Skin of body (tissue), 2 donors: ENCODE data around the gene MRPL20. TPM values are rescaled to one million over a fixed set of nuclear protein-coding genes. Genes with fewer than 3 reads are reported as not detected.
"Not testable (repeated sequence)": the region's sequence is repeated elsewhere in the genome, so short reads cannot be mapped to it uniquely, and the experiment has no call there.

Experiments
- DNase-seq: peaks from one replicate; lab custom pipeline; 2025; lab: John Stamatoyannopoulos, UW
- total RNA-seq: library from RNA; depleted of rRNA; stranded (reverse); fragments of >200 nt; gene quantifications from one replicate; pipeline ENCODE4 v1.2.3, GENCODE V29; 2014

The MRPL20 gene
- total RNA-seq, 1 donor from 2014 or later = 66.5 TPM

DNA sequence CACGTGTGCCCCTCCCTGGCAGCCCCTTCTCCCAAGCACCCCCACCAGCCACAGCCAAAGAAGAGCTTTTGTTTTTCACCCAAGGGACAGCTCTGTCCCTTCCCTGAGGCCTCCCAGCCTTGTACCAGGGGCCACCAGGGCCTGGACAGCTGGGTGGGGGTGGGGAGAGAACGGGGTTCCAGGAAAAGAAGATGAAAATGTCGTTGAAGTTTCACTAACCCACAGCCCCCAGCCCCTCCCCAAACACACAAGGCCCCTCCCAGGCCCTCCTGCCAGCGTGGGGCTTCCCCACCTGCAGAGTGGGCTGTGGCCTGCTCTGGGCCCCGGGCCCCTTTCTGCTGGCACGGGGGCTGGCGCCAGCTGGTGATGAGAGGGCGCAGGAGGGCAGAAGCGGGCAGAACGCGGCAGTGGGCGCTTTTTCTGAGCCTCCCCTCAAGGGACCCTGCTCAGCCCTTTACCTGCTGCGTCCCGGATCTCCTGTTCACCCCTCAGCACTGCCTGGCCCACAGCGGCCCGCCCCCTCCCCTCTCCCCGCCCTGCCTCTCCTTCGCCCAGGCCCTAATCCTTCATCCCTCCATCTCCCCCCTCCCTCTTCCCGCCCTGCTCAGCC is 19.5 kb upstream of the MRPL20 start:
- DNase-seq = no peak

DNA sequence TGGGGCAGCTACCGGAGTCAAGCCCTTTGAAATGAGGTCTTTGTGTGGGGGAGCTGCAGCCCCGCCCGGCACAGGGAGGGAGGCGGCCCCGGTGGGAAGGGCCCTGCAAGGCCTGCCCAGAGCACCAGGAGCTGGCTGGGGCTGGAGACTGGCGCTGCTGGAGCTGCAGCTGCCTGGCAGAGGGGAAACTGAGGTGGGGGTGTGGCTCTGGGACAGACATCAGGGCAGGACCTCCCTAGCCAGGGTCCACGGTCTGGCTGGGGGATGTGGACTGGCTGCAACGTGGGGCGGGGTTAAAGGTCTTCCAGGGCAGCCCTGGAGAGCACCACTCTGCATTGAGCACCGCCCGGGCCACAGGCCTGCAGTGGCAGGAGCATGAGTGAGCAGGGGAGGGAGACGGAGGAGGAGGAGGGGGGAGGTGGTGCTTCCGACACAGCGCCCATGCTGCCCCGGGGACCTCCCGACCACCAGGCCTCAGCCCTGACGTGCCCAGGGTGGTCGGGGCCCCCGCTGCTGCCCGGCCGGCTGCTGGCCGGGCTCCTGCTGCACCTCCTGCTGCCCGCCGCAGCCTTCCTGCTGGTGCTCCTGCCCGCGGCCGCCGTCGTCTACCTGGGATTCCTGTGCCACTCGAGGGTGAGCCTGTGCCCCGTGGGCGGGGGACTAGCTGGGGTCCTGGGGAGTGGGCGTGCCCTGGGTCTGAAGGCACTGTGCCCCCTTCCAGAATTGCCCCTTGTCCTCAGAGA is 18.8 kb upstream of the MRPL20 start:
- DNase-seq = no peak

DNA sequence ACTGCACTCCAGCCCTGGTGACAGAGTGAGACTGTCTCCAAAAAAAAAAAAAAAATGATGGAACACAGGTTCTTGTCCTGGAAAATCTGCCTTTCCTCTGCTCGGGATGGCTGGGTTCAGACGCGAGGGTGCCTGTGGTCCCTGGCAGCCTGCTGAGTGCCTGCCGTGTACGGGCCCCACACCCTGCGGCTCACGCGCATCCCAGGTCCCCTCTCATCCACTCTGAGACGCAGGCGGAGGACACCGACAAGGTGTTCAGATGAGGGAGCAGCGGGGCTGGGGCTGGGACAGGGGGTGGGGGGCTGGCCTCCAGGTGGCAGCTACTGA is 18.3 kb upstream of the MRPL20 start:
- no peak for DNase-seq

DNA sequence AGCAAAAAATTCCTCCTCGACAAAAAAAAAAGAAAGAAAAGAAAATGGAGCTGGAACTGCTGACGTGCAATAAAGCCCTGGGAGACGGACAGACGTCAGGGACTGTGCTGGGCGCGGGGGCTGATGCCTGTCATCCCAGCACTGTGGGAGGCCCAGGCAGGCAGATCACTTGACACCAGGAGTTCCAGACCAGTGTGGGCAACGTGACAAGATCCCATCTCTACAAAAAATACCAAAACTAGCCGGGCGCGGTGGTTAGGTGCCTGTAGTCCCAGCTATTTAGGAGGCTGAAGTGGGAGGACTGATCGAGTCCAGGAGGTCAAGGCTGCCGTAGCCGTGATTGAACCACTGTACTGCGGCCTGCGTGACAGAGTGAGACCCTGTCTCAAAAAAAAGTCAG is 17.6 kb upstream of the MRPL20 start:
- DNase-seq = no peak

DNA sequence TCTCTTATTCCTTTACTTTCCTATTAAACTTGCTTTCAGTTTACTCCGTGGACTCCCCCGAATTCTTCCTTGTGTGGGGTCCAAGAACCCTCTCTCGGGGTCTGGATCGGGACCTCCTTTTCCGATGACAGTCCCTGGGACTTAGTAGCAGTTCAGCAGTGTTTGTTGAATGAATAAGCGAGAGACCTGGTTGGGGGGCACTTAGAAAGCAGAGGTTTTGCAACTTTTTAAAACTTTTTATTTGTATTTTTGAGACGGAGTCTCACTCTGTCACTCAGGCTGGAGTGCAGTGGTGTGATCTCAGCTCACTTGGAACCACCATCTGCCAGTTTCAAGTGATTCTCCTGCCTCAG is 16.1 kb upstream of the MRPL20 start:
- DNase-seq = no peak

DNA sequence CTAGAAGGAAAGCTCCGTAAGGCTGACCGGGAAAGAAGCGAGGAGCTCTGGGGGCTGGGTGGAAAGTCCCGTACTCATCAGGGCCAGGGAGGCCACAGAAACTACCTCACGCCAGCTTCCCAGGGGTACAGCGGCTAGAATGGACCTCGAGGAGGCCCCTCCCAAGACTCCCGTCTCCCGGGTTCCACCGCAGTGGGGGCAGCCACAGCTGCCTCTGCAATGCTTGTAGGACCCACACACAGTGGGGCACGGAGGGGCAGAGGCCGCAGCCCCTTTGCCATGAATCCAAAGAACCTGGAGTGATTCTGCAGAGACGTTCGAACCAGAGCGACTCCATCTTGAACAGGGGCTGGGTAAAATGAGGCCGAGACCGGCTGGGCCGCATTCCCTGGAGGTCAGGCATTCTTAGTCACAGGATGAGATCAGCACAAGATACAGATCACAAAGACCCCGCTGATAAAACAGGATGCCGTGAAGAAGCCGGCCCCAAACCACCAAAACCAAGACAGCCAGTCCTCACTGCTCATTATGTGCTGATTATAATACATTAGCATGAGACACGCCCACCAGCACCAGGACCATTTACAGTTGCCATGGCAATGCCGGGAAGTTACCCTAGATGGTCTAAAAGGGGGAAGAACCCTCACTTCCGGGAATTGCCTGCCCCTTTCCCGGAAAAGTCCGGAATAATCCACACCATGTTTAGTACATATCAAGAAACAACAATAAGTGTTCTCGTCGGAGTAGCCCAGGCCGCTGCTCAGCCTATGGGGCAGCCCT is 15.6 kb upstream of the MRPL20 start:
- no peak for DNase-seq

DNA sequence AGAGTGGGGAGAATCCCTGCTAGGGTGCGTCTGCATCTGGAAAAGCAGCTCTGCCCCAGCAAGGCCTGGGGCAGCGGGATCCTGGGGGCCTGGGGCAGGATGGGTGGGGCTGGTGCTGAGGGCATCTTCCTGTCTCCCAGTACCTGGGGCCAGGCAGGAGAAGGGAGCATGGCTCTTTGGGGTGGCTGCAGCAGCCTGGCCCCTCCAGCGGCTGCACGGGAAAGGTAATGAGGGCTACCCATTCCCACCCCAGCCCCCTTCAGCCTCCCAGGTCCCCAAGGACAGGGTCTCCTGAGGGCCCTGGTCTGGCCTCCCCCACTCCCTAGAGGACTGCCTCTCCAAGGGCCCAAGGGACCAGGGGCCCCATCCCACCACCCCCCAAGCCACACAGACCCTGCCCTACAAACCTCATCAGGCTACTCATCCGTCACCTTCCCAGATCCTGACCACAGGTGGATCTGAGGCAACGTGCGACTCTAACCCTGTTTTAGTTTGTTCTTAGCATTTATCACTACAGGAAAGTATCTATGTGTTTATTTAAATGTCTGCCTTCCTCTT is 14.9 kb upstream of the MRPL20 start:
- no peak for DNase-seq

DNA sequence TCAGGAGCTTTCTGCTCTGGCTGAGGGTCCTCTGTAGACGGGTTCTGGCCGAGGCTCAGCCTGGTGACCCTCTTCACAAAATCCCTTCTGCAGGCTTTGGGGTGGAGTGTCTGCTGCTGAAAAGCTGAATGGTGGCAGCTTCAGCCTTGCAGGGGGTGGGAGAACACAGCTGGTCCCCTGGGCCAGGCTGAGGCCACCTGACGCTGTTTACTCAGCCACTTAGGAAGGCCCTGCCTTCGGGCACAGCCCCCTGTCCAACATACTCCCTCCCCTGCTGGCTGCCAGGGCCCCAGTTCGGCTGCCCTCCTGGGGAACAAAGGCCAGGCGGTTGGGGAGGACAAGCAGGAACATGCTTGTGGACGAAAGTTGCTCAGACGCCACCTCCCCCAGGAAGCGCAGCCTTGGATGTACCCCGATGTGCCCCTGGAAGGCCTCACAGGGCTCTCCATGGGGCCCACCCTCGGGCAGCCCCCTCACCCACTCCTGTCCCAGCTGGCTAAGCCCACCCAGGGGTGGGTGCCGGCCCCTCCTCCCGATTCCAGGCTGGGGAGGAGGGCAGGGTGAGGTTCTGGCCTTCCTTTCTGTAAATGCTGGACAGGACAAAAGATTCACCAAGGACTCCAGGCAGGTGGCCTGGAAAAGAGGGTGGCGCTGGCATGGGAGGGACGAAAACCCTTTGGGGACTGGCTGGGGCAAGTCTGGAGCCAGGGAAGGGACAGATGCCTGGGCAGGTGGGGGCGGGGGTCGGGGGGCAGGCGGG is 14.2 kb upstream of the MRPL20 start, which contains the start of gene ANKRD65:
ANKRD65 (minus strand) TSS at position 130 of the 760 bp plus-strand sequence. CDS start 271 bp downstream, outside the sequence.
- DNase-seq = no peak

DNA sequence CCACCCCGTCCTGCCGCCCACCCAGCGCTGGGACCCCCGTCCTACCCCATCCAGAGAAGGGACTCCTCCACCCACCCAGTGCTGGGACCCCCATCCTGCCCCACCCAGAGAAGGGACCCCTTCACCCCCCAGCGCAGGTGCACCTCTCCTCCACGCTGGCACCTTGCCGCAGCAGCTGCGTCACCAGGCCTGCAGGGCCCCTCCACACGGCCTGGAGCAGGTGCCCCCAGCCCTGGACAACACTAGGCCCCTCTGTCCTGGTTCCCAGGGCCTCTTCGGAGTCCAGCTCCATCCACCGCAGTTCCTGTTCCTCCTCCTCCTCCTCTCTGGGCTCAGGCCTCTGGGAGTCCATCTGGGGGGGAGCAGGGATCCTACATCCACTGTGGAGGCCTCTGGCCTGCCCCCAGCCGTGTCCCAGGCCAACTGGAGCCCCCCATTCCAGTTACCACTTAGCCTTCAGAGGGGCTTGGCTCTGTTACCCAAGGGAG is 13.6 kb upstream of the MRPL20 start:
- DNase-seq = no peak

DNA sequence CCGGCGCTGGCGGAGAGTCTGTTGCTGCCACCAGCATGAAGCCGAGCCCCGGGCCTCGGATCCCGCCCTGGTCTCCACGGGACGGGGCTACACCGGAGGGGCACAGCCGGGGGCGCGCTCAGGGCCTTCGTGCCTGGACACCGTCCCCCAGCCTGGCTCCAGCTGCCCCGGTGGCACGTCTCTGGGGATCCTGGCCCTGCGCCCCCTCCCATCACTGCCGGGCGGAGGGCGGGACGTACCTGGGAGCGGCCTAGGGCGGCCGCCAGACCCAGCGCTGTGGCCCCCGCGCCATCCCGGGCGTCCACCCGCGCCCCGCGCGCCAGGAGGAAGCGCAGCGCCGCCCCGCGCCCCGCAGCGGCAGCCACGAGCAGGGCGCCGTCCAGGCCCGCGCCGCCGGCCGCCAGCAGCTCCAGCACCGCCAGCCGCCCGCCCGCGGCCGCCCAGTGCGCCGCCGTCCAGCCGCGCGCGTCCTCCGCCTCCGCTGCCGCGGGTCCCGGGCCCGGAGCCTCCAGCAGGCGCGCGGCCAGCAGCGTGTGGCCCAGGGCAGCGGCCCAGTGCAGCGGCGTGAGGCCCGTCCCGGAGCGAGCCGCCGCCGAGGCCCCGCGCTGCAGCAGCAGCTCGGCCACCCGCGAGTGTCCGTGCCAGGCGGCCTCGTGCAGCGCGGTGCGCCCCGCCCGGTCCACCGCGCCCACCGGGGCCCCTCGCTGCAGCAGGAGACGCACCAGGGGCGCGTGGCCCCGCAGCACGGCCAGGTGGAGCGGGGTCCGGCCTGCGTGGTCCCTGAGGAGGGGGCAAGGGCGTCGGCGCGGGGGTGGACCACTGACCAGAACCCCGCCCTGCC is 12.9 kb upstream of the MRPL20 start:
- no peak for DNase-seq

DNA sequence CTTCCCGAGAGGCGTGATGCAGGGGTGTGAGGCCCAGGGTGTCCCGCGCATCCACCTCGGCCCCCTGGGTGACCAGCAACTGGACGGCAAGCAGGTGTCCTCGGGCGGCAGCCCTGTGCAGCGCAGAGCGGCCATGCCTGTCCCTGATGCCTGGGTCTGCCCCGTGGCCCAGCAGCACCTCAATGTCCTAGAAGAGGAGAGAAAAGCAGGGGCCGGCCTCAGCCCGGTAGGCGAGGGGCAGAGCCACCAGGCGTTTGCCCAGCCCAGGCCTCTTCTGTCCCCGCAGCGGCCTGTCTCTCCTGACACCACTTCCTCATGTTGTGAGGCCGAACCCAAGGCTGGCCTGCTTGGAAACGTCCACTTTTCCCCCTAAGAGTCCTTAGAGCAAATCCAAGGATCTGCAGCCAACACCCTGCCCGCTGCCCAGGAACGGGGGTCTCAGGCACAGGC is 12.3 kb upstream of the MRPL20 start:
- DNase-seq = no peak

DNA sequence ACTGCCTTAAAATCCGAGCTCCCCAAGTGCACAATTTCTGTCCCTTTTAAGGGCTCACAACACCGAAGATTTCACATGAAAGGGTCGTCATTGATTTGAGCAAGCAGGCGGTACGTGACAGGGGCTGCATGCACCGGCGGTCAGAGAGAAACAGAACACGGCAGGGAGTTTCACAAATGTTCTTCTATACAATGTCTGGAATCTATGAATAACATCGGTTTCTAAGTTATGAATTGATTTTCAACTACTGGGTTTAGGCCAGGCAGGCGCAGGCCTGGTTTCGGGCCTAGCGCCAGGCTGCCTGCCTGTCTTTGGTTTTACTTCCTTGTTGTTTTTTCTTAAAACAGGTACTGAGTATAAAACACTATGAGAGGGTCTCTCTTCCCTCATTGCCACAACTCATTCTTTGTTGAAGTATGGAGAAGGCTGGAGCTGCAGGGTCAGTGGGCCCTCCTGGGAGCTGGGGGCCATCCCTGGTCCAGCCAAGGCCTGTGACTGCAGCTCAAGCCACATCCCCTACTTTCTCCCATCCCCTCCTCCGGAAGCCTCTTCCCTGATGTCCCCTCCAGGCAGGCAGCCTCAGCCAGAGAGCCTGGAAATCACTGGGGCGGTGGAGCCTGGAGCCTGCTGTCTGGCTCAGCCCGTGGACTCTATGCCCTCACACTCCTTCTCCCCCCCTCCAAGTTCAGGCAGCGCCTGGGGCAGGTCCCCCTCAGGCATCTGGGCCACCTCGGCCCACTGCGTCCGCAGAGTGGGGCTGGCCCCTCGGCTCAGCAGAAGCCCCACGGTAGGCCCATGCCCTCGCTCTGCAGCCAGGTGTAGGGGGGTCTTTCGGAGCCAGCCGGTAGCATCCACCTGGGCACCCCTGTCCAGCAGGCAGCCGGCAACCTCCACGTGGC is 11.6 kb upstream of the MRPL20 start:
- DNase-seq = no peak

DNA sequence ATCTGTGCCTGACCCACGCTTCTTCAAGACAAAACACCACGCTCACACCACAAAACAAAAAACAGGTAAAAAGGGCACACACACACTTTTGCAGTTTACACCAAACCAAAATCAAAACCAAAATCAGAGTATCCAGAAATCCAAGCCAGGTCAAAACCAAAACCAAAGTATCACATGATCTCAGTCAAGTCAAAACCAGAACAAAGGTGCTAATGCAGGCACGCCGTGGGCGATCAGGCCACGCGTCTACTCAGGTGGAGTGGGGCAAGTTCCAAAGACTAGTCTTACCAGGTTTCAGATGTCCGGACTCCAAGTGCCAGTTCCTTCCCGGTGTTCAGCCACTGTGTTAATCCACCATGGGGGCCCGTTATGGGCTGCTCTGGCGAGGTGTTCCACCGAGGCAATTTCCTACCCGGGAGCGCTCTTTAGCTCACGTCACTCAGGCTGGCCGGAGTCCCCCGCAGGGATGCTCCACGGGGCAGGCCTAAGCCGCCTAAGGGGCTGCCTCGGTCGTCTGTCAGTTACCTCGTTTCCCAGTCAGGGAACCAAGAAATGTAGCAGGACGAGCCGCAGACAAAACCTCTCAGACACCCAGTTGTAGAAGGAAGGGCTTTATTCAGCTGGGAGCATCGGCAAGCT is 10.9 kb upstream of the MRPL20 start:
- DNase-seq = not testable (repeated sequence)

DNA sequence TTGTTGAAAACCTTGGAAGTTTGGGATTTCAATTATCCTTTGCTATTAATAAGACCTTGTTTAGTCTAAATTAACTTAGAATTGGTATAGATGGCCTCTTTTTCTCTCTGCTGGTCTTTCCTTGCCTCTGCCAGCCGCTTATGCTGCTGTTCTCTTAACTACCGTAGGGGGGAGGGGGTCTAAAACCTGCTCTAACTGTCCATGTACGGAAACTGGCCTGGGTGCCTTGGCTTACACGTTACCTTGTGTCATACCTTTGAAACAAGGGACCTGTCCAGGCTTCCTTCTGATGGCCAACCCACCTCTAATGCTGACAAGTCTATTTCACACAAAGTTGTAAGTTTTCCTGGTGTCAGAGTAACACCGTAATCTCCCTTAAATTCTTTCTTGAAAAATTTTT is 10.3 kb upstream of the MRPL20 start:
- not testable (repeated sequence) for DNase-seq

DNA sequence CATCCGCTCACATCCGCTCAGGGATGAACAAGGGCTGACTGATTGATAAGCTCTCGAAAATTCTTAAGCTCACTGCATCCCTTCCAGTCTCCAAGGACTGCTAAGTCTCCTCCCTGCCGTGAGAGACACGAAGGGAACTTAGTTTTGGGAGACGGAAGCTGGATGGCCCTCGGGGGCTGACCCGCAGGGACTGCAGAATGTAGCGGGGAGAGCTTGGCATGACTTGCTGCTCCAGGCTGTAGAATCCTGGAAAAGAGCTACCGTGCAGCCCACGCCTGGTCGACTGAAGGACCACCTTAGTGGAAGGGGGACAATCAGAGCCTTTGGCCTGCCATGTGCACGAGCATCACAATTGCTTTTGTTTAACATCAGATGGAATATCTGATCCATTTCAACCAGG is 8.7 kb upstream of the MRPL20 start:
- no peak for DNase-seq

DNA sequence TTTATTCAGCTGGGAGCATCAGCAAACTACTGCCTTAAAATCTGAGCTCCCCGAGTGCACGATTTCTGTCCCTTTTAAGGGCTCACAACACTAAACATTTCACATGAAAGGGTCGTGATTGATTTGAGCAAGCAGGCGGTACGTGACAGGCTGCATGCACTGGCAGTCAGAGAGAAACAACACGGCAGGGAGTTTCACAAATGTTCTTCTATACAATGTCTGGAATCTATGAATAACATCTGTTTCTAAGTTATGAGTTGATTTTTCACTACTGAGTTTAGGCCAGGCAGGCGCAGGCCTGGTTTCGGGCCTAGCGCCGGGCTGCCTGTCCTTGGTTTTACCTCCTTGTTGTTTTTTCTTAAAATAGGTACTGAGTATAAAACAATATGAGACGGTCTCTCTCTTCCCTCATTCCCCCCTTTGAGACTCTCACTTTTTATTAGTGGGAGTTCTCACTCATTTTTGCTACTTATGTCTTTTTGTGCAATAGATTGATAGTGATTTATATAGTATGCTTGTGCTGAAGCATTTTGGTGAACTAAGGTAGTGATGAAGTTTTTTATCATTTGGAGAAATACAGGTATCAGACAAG is 5.3 kb upstream of the MRPL20 start:
- not testable (repeated sequence) for DNase-seq

DNA sequence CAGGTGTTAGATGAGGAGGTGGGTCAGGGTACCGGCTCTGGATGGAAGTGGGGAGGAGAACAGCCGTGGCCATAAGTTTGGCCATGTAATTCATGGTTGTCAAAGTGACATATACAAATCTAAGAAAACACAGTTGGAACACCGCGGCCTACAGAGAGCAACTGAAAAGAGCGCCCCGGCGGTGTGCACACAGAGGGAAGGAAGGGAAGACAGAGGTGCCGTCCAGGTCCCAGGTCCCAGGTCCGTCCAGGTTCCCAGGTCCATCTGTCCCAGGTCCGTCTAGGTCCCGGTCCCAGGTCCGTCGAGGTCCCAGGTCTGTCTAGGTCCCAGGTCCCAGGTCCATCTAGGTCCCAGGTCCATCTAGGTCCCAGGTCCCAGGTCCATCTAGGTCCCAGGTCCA is 4.5 kb upstream of the MRPL20 start:
- no peak for DNase-seq

DNA sequence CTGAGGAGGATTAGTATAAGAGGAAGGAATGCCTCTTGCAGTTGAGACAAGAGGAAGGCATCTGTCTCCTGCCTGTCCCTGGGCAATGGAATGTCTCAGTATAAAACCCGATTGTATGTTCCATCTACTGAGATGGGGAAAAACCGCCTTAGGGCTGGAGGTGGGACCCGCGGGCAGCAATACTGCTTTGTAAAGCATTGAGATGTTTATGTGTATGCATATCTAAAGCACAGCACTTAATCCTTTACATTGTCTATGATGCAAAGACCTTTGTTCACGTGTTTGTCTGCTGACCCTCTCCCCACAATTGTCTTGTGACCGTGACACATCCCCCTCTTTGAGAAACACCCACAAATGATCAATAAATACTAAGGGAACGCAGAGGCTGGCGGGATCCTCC is 3.1 kb upstream of the MRPL20 start:
- DNase-seq = not testable (repeated sequence)
